B cell (primary cell): Measurements from ENCODE around the gene PLXNB1. TPM values are rescaled to one million over a fixed set of nuclear protein-coding genes. Genes with fewer than 3 reads are reported as not detected.

ENCODE experiments used
- ATAC-seq: fragments of 200-7000 bp; cut with Tn5 transposase; one replicate; pipeline ENCODE4 v1.10.0; 2021; ENCODE audit warnings: low read depth, mild to moderate bottlenecking, moderate number of reproducible peaks, moderate library complexity
- CTCF ChIA-PET: fragments of 350-600 bp; sonication (Branson Sonifier 250); formaldehyde crosslinking; loops from one replicate; lab custom pipeline; 2021; ENCODE audit warnings: antibody characterized with exemption, inconsistent platforms; lab: Charles Lee
- POLR2A ChIA-PET: fragments of 350-600 bp; sonication (Branson Sonifier 250); formaldehyde crosslinking; loops from one replicate; lab custom pipeline; 2021; ENCODE audit warnings: antibody characterized with exemption; lab: Charles Lee
- DNase-seq: peaks from one replicate; pipeline ENCODE4 v3.0.0; 2013
- H2AFZ ChIP-seq: 2 replicates; pipeline ENCODE4 v1.6.1; 2012; ENCODE audit warnings: mild to moderate bottlenecking, low read depth, low read length; ENCODE audit not compliant: insufficient read depth, poor library complexity, severe bottlenecking
- H3K27ac ChIP-seq, 2 donors: 1 replicate in 1 of 2; 2 replicates in 1 of 2; pipeline ENCODE4 v1.5.1; 2012 to 2013; ENCODE audit warnings: low read length in 2 of 2, mild to moderate bottlenecking in 2 of 2, moderate library complexity in 1 of 2
- H3K27me3 ChIP-seq, 4 experiments: fragments of 200-600 bp in 1 of 4; sonication (generic) in 1 of 4; replicated peaks in 1 of 4; 1 replicate in 2 of 4; 2 replicates in 2 of 4; pipeline versions ENCODE4 v1.6.1 to v1.7.0; 2013 to 2016; ENCODE audit warnings: low read length in 3 of 4, mild to moderate bottlenecking in 2 of 4, mixed read lengths in 1 of 4, moderate library complexity in 1 of 4; ENCODE audit not compliant: insufficient read depth in 4 of 4, control insufficient read depth in 3 of 4; ENCODE audit errors: control extremely low read depth in 1 of 4
- H3K36me3 ChIP-seq, 2 experiments: replicated peaks in 1 of 2; 1 replicate in 1 of 2; 2 replicates in 1 of 2; pipeline versions ENCODE4 v1.6.1 to v1.7.1; 2013; ENCODE audit warnings: low read length in 1 of 2; ENCODE audit not compliant: insufficient read depth in 2 of 2, control insufficient read depth in 1 of 2; ENCODE audit errors: control extremely low read depth in 1 of 2, extremely low read depth in 1 of 2
- H3K4me1 ChIP-seq, 2 donors: fragments of 200-600 bp in 1 of 2; sonication (generic) in 1 of 2; 1 replicate in 1 of 2; 2 replicates in 1 of 2; pipeline versions ENCODE4 v1.5.1 to v1.6.1; 2013 to 2017; ENCODE audit warnings: low read length in 2 of 2; ENCODE audit not compliant: control insufficient read depth in 2 of 2, insufficient read depth in 2 of 2
- H3K4me2 ChIP-seq: replicated peaks from 2 replicates; pipeline ENCODE3; 2012; ENCODE audit warnings: mild to moderate bottlenecking, low read depth, low read length; ENCODE audit not compliant: poor library complexity, severe bottlenecking
- H3K4me3 ChIP-seq, 5 experiments: fragments of 200-600 bp in 1 of 5; sonication (generic) in 1 of 5; 1 replicate in 3 of 5; 2 replicates in 2 of 5; pipeline versions ENCODE4 v1.5.1 to v1.7.0; 2011 to 2016; ENCODE audit warnings: low read length in 4 of 5, mild to moderate bottlenecking in 4 of 5, low read depth in 2 of 5, control low read depth in 1 of 5, moderate library complexity in 1 of 5; ENCODE audit not compliant: insufficient read depth in 1 of 5; ENCODE audit errors: control extremely low read depth in 1 of 5, extremely low read depth in 1 of 5
- H3K79me2 ChIP-seq: fragments of 200-600 bp; sonication (generic); one replicate; pipeline ENCODE4 v1.6.0; 2016; ENCODE audit warnings: low read length; ENCODE audit not compliant: control insufficient read depth, insufficient read depth
- H3K9ac ChIP-seq: fragments of 200-600 bp; sonication (generic); 2 replicates; pipeline ENCODE4 v1.6.1; 2017; ENCODE audit warnings: mild to moderate bottlenecking, low read length, moderate library complexity
- H3K9me3 ChIP-seq, 3 donors: one replicate each; pipeline versions ENCODE4 v1.6.1 to v1.7.1; 2013; ENCODE audit warnings: low read length in 2 of 3; ENCODE audit not compliant: control insufficient read depth in 2 of 3, insufficient read depth in 1 of 3; ENCODE audit errors: control extremely low read depth in 1 of 3
- H4K20me1 ChIP-seq: 2 replicates; pipeline ENCODE4 v1.6.0; 2012; ENCODE audit warnings: mild to moderate bottlenecking, low read length; ENCODE audit not compliant: insufficient read depth, control insufficient read depth, poor library complexity, severe bottlenecking
- H3K27ac Mint-ChIP-seq: one replicate; pipeline ENCODE4 v1.8.0; 2021; ENCODE audit warnings: mixed read lengths
- H3K27me3 Mint-ChIP-seq: one replicate; pipeline ENCODE4 v1.8.0; 2021; ENCODE audit warnings: mixed read lengths
- H3K4me1 Mint-ChIP-seq: one replicate; pipeline ENCODE4 v1.8.0; 2021; ENCODE audit warnings: mixed read lengths
- H3K4me3 Mint-ChIP-seq: one replicate; pipeline ENCODE4 v1.8.0; 2021; ENCODE audit warnings: mixed read lengths
- H3K9me3 Mint-ChIP-seq: one replicate; pipeline ENCODE4 v1.8.0; 2022; ENCODE audit warnings: mixed read lengths; ENCODE audit not compliant: insufficient read depth
- EZH2 ChIP-seq: IDR thresholded peaks from 2 replicates; pipeline ENCODE4 v1.6.1; 2012; ENCODE audit warnings: borderline replicate concordance, low read depth, mild to moderate bottlenecking, moderate library complexity, low read length; ENCODE audit not compliant: insufficient read depth, poor library complexity, severe bottlenecking
- WGBS: methylation state at CpG from one replicate; pipeline ENCODE4 v1.1.5; 2013; ENCODE audit warnings: missing lambda C conversion rate; ENCODE audit not compliant: insufficient coverage; 5-methylcytosine and 5-hydroxymethylcytosine counted together
- intact Hi-C: fragments of 100-400 bp; cut with micrococcal nuclease; formaldehyde crosslinking; loops from one replicate; pipeline ENCODE4 v1.10.0; 2022
- polyA plus RNA-seq: library from polyadenylated mRNA; depleted of rRNA; stranded (reverse); fragments of >200 nt; gene quantifications from 2 replicates; pipeline ENCODE4 v1.2.3, GENCODE V29; 2012
- total RNA-seq, 2 donors: library from RNA; stranded (reverse); fragments of 120-200 nt in 1 of 2; gene quantifications; 1 replicate in 1 of 2; 2 replicates in 1 of 2; pipeline versions ENCODE4 v1.2.3 to v1.2.4, GENCODE V29; 2013 to 2022
- TF ChIP-seq, protein P1 (sequence below): fragments of 200-600 bp; IDR thresholded peaks from one replicate; pipeline ENCODE4 v1.8.0; 2022; ENCODE audit warnings: antibody characterized with exemption, mild to moderate bottlenecking

Gene PLXNB1
- total and polyA plus RNA-seq, 2 donors (not counting 1 experiment from before 2014, with no cell fraction given) = 0.95 to 5.0 TPM

DNA sequence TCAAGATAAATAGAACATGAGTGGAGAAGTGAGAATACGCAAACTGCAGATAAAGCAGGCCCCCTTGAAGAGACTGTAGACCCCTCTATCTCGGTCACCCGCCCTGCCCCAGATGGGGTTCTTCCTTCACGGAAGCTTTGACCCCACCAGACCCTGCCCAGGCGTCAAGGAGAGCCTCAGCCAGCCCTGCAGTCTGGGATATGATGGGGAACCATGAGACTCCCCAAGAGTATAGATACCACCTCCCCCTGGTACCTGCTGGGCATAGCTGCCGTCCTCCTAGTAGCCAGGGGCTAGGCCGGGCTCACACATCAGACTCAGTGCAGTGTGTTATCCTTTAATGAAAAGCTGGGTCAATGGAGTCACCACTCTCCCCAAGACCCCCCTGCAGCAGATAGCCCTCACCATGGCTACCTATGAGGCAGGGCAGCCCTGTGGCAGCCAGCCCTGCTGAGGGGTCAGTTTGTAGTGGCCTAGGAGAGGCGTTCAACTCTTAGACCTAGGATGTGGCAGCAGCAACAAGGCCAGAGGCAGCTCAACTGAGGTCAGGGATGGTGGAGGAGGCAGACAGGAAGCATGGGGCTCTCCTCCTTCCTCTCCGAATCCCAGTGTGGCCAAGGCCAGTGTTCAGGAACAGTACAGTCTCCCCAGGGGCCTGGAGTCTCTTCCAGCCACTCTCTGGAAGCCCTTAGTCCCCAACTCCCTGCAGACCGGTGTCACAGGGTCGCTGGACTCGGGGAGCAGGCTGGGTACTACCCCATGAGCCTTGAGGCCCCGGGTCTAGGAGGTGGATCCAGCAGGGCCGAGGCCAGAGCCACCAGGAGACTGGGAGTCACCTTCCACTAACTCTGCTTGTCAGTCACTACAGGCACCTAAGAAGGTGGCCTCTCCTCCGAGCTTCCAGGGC is 26.1 kb downstream of the PLXNB1 start:
- Histone ChIP-seq H3K27ac (no peak overlapping the region), H3K27me3 (no peaks in the 10 kb centered on the region), H3K4me2 (no peak overlapping the region), H4K20me1 (no peaks in the 10 kb centered on the region), H3K79me2 (no peaks in the 10 kb centered on the region), H2AFZ (no peak overlapping the region), H3K4me3 (no peak overlapping the region), H3K4me1 (no peaks in the 10 kb centered on the region), H3K9me3 (no peaks in the 10 kb centered on the region), H3K9ac (no peak overlapping the region), H3K36me3 (no peaks in the 10 kb centered on the region)
- Mint-ChIP-seq H3K9me3 (no peaks in the 10 kb centered on the region), H3K4me1 (no peaks in the 10 kb centered on the region), H3K27me3 (peaks cover 3% of the 10 kb centered on the region), H3K27ac (no peak overlapping the region), H3K4me3 (no peak overlapping the region)
- DNase-seq (peak; percentile 1), ATAC-seq (no peak)
- no peak for TF ChIP-seq EZH2
- TF ChIP-seq, protein P1, sequence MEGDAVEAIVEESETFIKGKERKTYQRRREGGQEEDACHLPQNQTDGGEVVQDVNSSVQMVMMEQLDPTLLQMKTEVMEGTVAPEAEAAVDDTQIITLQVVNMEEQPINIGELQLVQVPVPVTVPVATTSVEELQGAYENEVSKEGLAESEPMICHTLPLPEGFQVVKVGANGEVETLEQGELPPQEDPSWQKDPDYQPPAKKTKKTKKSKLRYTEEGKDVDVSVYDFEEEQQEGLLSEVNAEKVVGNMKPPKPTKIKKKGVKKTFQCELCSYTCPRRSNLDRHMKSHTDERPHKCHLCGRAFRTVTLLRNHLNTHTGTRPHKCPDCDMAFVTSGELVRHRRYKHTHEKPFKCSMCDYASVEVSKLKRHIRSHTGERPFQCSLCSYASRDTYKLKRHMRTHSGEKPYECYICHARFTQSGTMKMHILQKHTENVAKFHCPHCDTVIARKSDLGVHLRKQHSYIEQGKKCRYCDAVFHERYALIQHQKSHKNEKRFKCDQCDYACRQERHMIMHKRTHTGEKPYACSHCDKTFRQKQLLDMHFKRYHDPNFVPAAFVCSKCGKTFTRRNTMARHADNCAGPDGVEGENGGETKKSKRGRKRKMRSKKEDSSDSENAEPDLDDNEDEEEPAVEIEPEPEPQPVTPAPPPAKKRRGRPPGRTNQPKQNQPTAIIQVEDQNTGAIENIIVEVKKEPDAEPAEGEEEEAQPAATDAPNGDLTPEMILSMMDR = no peak
- intact Hi-C loops = no loop called here
- WGBS = 92% methylated on average over 14 of the region's 15 CpGs
- ChIA-PET CTCF (interaction anchor here (0.6 to 8.0 kb wide), 4 partner anchors 31 to 1075 kb away, joined by 3 to 330 read pairs (median 97); partner anchors contain the start of genes CCDC51, PFKFB4, PLXNB1 and TMA7), POLR2A (no interaction called here)

DNA sequence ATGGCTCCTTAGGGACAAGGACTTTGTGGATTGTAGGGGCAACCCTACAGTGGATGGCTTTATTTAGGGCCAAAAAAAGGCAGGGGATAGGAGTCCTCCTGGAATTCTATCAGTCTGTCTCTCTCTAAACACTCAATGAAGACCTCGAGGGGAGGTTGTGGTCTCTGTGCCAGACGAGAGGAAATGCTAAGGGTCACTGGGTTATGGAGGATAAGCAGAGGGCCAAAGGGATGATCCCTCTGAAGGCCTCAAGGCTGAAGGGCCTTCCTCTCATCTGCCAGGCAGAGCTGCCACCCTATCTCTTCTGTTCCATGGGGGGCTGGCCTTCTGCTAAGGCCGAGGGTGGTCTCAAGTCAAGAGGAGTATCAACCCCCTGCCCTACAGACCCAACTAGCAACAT is 27.0 kb downstream of the PLXNB1 start:
- WGBS = 91% methylated on average over 1 of the region's 3 CpGs
- POLR2A ChIA-PET = no interaction called here
- DNase-seq (no peak), ATAC-seq (no peak)
- Mint-ChIP-seq H3K4me1 (no peaks in the 10 kb centered on the region), H3K4me3 (no peak overlapping the region), H3K27me3 (peaks cover 3% of the 10 kb centered on the region), H3K9me3 (no peaks in the 10 kb centered on the region), H3K27ac (no peak overlapping the region)
- H4K20me1 ChIP-seq = no peaks in the 10 kb centered on the region
- H3K36me3 ChIP-seq = no peaks in the 10 kb centered on the region
- H3K79me2 ChIP-seq = no peaks in the 10 kb centered on the region
- intact Hi-C loops = no loop called here
- CTCF ChIA-PET = interaction anchor here (0.6 to 8.0 kb wide), 6 partner anchors 32 to 717 kb away, joined by 3 to 330 read pairs (median 4); partner anchors contain the start of genes CCDC51, PFKFB4, PLXNB1 and TMA7
- no peak overlapping the region for H3K9ac ChIP-seq
- H3K4me2 ChIP-seq = no peak overlapping the region
- H3K27ac ChIP-seq = no peak overlapping the region
- no peaks in the 10 kb centered on the region for H3K27me3 ChIP-seq
- no peak overlapping the region for H2AFZ ChIP-seq
- no peaks in the 10 kb centered on the region for H3K4me1 ChIP-seq
- TF ChIP-seq, protein P1 = no peak
- no peak for TF ChIP-seq EZH2
- H3K9me3 ChIP-seq = no peaks in the 10 kb centered on the region
- no peak overlapping the region for H3K4me3 ChIP-seq
